GM12801 (cell line): Measurements from ENCODE around the gene PLB1.

Experiments
- CTCF ChIP-seq: IDR thresholded peaks from one replicate; pipeline ENCODE4 v1.5.1; 2011; ENCODE audit warnings: control low read depth; ENCODE audit not compliant: insufficient read length; ENCODE audit errors: extremely low read depth

Gene PLB1

GRCh38 chr2:28628987-28629386 lies 133.1 kb downstream of the PLB1 start:
- TF ChIP-seq CTCF, result no peak

DNA sequence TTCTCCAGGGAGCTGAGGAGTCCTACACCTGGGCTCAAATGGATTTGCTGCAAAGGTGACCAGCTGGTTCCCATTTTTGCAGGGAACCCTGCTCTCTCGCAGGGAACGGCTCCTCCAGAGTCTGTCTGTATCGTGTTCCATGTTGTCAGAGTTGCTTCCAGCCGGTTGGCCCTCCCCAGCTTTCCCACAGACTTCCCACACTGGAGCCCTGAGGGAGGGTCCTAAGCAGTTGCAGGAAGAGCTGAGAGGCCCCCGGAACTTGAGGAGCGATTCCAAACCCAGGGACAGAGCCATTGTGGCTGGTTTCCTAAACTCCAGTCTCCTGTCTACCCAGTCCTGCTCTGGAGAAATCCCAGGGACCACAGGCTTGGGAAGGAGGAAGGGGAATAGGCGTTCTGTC lies 134.1 kb downstream of the PLB1 start:
- no peak for TF ChIP-seq CTCF

- TF ChIP-seq CTCF, result no peak
These were observed 134.5 kb downstream of the PLB1 start for GRCh38 chr2:28630341-28630740.

- TF ChIP-seq CTCF, result no peak
These were observed 135.8 kb downstream of the PLB1 start for GRCh38 chr2:28631514-28632206.

DNA sequence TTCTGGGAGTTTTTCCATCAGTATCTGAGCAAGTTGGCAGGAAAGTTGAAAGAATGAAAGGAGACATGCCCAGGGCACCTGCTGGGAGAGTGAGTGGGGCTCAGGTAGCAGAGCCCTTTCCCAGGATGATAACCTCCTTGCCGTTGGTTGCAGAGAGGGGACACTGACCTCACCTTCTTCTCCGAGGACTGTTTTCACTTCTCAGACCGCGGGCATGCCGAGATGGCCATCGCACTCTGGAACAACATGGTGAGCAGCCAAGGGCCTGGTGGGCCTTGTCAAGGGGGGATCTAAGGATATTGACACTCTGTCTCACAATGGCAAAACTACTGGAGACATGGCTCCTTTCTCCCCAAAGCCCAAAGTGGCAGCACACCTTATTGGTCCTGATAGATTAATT lies 136.9 kb downstream of the PLB1 start:
- TF ChIP-seq CTCF, result no peak

- no peak for TF ChIP-seq CTCF
These were observed 137.3 kb downstream of the PLB1 start for GRCh38 chr2:28633204-28633603.

DNA sequence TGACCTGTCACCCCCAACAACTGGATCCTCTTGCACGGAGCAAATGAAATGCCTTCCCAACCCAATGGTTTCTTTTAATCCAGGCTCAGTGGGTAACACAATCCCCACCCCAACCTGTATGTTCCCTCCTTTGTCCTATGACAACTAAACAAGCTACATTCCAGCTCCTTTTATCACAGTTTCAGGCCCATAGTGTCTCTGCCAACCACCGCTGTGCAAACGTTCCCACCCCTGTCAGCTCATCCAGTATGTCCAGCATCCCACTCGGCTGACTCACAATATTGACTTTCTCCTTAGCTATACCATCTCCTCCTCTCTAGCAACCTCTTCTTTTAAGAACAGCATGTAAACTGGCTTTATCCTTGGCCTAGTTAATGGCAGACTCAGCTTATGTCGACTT lies 137.9 kb downstream of the PLB1 start:
- TF ChIP-seq CTCF, result no peak
